ENCODE measurements around the gene MAML3. TPM values are rescaled to one million over a fixed set of nuclear protein-coding genes. Genes with fewer than 3 reads are reported as not detected.

The MAML3 gene
- total RNA-seq, 1 donor from 2014 or later, result 0.79 TPM

GRCh38 chr4:139768366-139768765, 385.6 kb downstream of the MAML3 start:
- no peak for DNase-seq (ENCODE audit: low read depth)

GRCh38 chr4:139767585-139767984, 386.4 kb downstream of the MAML3 start:
- FAIRE-seq (no peak), DNase-seq (ENCODE audit: low read depth) (no peak)
- Histone ChIP-seq H3K36me3 (ENCODE audit: control insufficient read depth, insufficient read depth, low read length) (no peaks in the 10 kb centered on the region), H3K4me3 (ENCODE audit: low read depth, low read length) (no peak overlapping the region), H3K27me3 (ENCODE audit: control insufficient read depth, insufficient read depth, low read length) (no peaks in the 10 kb centered on the region)
- no peak for TF ChIP-seq CTCF (IDR thresholded peaks at IDR 0.05; ENCODE audit: insufficient read depth, low read length, severe bottlenecking)

More at GRCh38 chr4:139768366-139768765, 385.6 kb downstream of the MAML3 start:
- no peak for TF ChIP-seq CTCF (IDR thresholded peaks at IDR 0.05; ENCODE audit: insufficient read depth, low read length, severe bottlenecking)
- Histone ChIP-seq H3K4me3 (ENCODE audit: low read depth, low read length) (no peak overlapping the region), H3K27me3 (ENCODE audit: control insufficient read depth, insufficient read depth, low read length) (no peaks in the 10 kb centered on the region), H3K36me3 (ENCODE audit: control insufficient read depth, insufficient read depth, low read length) (no peaks in the 10 kb centered on the region)
- no peak for FAIRE-seq

- DNase-seq (ENCODE audit: low read depth) (no peak), FAIRE-seq (no peak)
- TF ChIP-seq CTCF (IDR thresholded peaks at IDR 0.05; ENCODE audit: insufficient read depth, low read length, severe bottlenecking), result no peak
- no peak overlapping the region for H3K4me3 ChIP-seq (ENCODE audit: low read depth, low read length)
- H3K36me3 ChIP-seq (ENCODE audit: control insufficient read depth, insufficient read depth, low read length), result no peaks in the 10 kb centered on the region
- H3K27me3 ChIP-seq (ENCODE audit: control insufficient read depth, insufficient read depth, low read length), result no peaks in the 10 kb centered on the region
Observed at GRCh38 chr4:139767168-139767567, 386.8 kb downstream of the MAML3 start.

GRCh38 chr4:139764686-139765310, 389.2 kb downstream of the MAML3 start:
- DNase-seq (ENCODE audit: low read depth) (no peak), FAIRE-seq (no peak)
- no peaks in the 10 kb centered on the region for H3K36me3 ChIP-seq (ENCODE audit: control insufficient read depth, insufficient read depth, low read length)
- no peaks in the 10 kb centered on the region for H3K27me3 ChIP-seq (ENCODE audit: control insufficient read depth, insufficient read depth, low read length)
- no peak for TF ChIP-seq CTCF (IDR thresholded peaks at IDR 0.05; ENCODE audit: insufficient read depth, low read length, severe bottlenecking)
- no peak overlapping the region for H3K4me3 ChIP-seq (ENCODE audit: low read depth, low read length)

- no peak for FAIRE-seq
- no peak for TF ChIP-seq CTCF (IDR thresholded peaks at IDR 0.05; ENCODE audit: insufficient read depth, low read length, severe bottlenecking)
- DNase-seq (ENCODE audit: low read depth), result no peak
- Histone ChIP-seq H3K4me3 (ENCODE audit: low read depth, low read length) (no peak overlapping the region), H3K36me3 (ENCODE audit: control insufficient read depth, insufficient read depth, low read length) (no peaks in the 10 kb centered on the region), H3K27me3 (ENCODE audit: control insufficient read depth, insufficient read depth, low read length) (no peaks in the 10 kb centered on the region)
Observed at GRCh38 chr4:139764182-139764581, 389.8 kb downstream of the MAML3 start.

- TF ChIP-seq CTCF (IDR thresholded peaks at IDR 0.05; ENCODE audit: insufficient read depth, low read length, severe bottlenecking), result no peak
- Histone ChIP-seq H3K36me3 (ENCODE audit: control insufficient read depth, insufficient read depth, low read length) (no peaks in the 10 kb centered on the region), H3K4me3 (ENCODE audit: low read depth, low read length) (no peak overlapping the region), H3K27me3 (ENCODE audit: control insufficient read depth, insufficient read depth, low read length) (no peaks in the 10 kb centered on the region)
- DNase-seq (ENCODE audit: low read depth), result no peak
- no peak for FAIRE-seq
Observed at GRCh38 chr4:139763672-139764071, 390.3 kb downstream of the MAML3 start.

All from bronchial epithelial cell (primary cell).